GM18499 (cell line): Measurements from ENCODE around the gene MED27.

Experiments
- ATAC-seq: cut with Tn5 transposase; IDR thresholded peaks from one replicate; pipeline ENCODE4 v1.9.1; 2021; ENCODE audit warnings: moderate number of reproducible peaks; ENCODE audit not compliant: insufficient read depth, unreplicated experiment

The MED27 gene, protein sequence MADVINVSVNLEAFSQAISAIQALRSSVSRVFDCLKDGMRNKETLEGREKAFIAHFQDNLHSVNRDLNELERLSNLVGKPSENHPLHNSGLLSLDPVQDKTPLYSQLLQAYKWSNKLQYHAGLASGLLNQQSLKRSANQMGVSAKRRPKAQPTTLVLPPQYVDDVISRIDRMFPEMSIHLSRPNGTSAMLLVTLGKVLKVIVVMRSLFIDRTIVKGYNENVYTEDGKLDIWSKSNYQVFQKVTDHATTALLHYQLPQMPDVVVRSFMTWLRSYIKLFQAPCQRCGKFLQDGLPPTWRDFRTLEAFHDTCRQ

DNA sequence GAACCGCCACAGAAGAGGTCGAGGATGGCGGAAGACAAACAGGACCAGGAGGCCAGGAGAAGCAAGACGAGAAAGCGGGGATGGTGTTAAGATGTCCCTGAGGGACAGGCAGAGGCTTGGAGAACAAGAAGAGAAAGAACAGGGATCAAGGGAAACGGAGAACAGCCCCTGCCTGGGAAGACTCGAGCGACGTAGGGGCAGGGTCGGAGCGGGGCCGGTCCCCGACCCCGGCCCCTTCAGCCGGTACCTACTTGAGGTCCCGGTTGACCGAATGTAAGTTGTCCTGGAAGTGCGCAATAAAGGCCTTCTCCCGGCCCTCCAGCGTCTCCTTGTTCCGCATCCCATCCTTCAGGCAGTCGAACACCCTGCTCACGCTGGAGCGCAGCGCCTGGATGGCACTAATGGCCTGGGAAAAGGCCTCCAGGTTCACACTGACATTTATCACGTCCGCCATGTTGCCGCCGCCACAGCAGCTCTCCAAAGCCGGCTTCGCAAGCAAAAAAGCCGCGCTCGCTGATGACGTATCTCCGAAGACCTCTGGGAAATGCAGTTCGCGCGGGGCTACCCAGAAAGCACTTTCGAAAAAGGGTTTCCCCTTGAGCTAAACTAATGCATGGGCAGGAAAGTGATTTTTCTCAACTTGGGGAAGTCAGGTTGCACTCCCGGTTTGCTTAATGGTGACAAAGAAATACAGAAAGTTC lies at the start of gene MED27:
Gene MED27, minus strand, starts transcription at position 477 of the 701 bp plus-strand sequence. Its CDS starts 23 bp downstream, at position 454.
- peak; percentile 57 for ATAC-seq

DNA sequence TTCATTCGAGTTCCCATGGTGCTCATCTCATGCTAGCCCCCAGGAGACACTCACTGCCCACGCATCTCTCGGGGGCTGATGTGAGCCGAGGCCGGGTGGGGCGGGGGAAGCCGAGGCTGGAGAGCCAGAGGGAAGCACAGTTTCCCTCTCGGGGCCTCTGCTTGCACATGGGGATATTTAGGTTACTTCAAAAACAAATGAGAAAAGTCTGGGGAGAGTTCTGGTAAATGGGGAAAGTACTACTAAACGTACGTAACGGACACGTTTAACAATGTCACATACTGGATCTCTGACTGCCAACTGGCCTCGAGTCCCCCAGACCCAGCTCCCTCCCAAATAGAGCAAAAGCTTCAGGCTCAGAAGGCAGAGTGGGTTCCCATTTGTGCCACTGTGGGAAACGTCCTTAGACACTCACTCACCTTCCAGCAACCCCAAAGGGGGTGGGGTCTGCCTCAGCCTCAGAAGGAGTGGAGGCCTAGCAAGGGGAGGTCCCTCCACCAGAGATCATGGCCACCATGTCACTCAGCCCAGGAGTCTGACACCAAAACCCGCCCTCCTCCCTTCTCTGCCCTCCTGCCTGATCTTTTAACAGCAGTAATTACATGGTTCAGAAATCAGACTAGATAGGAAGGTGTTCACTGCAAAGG lies 48.3 kb upstream of the MED27 start:
- ATAC-seq = no peak

DNA sequence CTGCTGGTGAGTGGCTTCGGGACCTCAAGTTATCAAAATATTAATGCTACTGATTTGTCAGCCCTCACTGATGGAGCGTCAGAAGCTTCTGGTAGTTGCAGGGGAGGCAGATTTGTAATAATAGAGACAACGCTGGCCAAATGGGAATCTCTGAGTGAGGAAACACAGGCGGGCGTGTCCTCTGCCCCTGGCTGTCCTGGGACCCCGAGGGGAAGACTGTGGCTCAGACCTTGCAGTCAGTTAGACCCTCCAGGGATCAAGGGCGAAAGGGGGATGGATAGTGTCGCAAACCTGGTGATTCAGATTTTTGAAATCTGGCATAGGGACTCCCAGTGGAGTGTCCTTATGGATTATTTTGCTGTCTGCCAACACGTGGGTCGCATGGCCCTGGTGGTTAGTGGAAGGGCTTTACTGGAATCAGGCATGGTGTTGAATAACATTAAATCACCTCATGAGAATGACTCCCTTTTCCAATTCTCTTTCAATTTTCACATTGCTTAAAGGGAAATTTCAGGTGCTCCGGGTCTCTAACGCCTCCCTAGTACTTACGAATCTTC lies 47.1 kb upstream of the MED27 start:
- no peak for ATAC-seq

DNA sequence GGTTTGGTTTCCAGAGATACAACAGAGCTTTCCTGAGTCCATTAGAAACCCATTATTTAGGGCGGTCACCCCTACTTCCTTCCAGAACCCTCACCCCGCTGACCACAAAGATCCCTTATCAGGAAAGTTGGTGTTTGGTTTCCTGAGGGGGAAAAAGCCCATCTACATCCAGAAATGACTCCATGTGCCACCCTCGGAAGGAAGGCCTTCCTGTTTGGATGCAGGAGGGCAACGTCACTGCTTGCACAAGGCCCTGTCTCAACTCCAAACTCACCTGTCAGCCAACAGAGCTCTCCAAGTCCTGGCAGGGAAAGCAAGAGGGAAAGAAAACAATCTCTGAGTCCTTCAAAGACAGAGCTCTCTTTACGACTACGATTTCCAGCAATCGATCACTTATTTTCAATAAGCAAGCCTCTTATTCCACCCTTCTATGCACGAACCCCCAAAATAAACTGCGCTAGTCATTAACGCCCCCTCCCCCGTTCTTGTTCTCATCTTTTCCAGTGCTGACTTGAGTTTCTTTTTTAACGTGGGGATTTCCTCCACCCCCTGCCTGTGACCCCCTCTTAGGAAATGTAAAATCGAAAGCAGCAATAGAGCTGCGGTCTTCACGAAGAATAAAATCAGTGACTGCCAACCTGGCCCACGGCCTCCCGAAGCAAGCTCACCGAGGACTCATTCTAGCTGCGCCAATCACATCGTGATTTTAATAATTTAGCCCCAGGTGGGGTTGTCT lies 46.4 kb upstream of the MED27 start:
- ATAC-seq = no peak

DNA sequence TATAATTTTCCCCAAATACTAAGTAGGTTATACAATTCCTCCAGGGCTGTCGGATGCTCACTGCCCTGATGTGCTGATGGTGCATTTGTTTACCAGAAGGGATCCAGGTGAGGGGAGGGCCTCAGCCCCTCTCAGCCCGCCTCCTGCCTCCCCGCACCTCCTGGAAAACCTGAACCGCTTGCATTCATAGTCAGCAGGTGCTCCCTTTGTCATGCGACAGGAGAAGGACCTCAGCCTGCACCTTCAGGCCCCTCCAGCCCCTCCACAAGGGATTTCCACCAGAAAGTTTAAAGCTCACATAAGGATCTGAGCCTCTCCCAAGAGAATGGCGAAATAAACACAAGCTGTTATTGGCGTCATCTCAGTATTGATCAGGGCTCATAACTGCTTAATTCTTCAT lies 45.7 kb upstream of the MED27 start:
- no peak for ATAC-seq

DNA sequence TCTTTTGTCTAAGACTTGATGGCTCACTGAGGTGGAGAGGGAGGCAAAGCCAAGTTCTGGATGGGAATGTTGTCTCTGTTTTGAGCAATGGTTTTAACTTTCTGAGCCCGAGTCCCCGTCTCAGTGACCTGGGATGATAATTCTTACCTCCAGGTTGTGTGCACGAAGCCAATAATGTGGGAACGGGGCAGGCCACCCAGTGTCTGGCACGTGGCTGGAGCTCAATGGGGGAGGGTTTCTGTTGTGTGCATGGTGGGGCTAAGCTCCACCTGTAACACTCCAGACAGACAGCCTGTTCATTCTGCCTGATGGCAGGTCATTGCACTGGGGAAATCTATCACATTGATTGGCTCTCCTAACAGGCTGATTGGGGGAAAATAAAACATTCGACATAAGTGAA lies 45.1 kb upstream of the MED27 start:
- ATAC-seq = no peak

DNA sequence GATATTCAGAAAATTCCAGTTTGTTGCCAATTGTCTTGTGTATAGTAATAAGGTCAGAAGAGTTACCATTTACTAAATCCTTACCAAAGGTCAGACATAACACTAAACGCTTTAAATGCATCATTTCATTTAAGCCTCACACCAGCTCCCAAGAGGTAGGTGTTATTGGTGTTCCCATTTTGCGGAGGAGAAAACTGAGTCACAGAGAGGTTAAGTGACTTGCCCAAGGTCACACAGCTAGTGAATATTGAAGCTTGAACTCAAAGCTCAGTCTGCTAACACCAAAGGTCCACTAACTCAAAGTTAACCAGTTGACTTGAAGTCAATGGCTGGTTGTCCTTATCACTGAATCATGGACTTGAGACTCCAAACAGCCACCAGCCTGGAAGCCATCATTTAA lies 41.4 kb upstream of the MED27 start:
- ATAC-seq = no peak

DNA sequence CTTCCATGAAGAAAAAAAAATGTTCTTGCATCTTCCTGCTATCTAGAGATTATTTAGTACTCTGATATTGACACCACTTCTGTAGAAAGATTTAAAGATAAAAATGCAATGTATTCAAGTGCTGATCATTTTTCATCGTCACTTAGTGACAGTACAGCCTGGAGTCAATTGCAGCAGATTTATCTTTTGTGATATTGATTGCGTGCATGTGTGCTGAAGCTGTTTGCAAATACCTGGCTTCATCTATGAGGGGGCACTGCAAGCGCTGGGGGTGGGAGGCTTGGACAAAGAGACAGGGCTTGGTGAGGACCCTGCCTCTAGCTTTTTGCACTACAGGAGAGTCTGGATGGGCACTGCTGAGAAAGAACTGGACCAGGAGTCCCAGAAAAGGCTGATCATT lies 38.0 kb upstream of the MED27 start:
- ATAC-seq = no peak

DNA sequence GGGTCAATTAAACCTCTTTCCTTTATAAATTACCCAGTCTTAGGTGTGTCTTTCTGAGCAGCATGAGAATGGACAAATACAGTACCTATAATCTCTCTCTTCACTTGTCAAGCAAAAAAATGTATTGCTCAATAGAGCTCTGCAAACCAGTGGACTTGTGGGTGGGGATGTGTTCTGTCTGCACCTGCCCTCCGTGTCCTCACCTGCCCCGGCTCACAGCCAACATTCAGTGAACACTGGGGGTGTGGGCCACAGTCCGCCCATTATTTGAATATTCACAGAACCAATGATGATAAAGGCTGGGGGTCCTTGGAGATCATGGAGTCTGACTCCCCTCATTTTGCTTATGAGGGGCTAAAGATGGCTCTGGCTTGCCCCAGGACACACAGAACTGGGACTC lies 36.9 kb upstream of the MED27 start:
- ATAC-seq = no peak

DNA sequence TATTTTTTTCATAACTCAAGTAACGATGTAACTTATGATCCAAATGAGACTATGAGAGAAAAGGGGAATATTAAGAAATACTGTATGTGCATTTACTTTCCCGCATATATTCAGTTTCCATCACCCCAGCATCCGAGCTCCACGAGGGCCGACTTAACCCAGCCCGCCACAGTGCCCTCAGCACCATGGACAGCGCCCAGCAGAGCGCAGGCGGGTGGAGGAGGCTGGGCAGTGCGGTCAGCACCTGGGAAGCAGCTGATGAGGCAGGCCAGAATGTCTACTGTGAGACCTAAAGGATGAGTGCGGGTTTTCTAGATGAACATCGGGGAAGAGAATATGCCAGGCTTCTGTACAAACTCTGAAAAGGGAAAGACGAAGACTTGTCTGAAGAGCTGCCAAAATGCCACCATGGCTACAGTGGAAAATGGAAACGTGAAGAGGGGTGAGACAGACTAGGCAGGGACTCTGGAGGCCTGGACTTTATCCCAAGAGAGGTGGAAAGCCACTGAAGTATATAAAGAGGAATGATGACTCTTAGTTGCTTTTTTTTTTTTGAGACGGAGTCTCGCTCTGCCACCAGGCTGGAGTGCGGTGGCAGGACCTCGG lies 34.5 kb upstream of the MED27 start:
- no peak for ATAC-seq

DNA sequence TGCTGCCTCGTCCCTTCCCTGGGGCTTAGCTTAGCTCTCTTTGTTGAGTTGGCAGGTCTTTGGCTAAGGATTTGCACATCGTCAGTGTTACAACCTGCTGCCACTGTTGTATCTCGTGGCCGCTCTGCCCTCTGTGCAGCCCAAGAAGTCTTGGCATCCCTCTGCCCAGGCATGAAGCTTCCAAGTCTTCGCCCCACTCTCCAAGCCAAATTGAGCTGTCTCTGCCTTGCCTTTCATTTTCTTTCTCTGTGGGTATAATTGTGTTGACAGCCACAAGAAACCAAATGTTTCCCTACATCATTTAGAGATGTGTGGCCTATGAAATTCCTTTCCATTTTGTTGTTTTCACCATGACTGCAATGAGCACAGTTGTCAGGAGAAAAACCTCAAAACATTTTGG lies 29.6 kb upstream of the MED27 start:
- no peak for ATAC-seq

DNA sequence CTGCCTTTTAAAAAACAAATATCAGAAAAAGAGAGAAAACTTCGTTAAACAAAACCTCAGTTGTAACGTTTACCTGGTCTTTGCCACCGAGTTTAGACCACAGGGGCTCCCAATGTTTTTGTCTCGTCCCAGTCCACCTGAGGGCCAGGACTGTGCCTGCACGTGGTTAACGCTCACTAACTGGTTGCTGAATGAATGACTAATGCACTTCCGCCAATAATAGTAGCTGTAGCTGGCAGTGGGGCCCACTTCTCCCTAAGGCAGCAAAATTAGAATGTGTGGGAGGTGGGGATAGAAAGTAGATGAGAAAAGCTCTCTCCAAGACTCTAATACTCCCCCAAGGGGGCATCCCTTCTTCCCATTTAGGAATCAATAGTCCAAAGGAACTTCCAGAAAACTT lies 29.1 kb upstream of the MED27 start:
- no peak for ATAC-seq

DNA sequence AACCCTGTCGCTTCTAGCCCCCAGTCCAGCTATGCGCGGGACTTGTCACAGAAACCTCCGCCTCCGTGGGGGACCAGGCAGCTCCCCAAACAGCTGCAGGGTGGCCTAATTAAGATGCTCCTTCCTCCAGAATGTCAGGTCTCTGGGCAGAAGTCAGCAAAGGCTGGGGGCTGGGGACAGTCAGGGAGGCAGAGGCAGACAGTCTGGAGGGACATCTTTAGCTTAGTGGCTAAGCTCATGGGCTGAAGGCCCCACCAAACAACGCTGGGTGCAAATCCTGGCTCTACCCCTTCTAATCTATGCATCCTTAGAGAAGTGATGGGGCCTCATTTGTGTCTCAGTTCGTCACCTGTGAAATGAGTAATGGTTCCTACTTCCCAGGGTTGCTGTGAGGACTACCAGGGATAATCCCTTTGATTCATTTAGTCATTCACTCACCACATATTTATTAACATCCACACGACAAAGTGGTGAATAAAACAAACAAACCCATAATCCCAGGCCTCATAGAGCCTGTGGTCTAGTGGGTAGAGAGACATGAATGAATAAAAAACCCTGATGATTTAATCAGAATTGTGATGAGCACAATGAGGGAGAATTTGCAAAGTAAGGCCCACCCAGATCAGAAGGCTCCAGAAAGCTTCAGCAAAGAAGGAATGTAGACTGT lies 20.2 kb upstream of the MED27 start:
- no peak for ATAC-seq

DNA sequence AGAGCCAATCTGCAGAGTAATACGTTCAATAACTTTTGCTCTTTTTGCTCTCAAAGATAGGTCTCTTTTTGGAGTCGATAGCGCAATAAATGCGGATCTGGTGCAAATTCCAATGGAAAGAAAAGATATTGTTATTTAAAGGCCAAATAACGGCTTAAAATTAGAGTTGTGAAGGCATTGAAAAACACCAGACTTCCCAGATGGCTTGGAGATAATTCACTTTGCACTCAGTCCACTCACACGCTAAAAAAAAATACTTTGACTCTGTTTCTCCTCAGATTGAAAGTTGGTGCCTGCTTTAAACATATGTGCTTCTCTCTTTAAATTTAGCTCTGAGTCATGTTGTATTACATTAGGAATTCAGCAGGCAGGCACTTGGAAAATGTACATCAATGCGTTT lies 19.5 kb upstream of the MED27 start:
- no peak for ATAC-seq

DNA sequence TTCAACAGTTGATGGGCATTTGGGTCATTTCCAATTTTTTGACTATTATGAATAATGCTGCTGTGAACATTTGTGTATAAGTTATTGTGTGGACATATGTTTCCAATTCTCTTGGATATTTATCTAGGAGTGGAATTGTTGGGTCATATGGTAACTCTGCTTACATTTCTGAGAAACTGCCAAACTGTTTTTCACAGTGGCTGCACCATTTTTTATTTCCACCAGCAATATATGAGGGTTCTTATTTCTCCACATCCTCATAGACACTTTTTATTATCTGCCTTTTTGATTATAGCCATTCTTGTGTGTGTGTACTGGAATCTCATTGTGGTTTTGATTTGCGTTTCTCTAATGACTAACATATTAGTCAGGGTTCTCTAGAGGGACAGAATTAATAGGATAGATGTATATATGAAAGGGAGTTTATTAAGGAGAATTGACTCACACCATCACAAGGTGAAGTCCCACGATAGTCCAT lies 14.7 kb upstream of the MED27 start:
- ATAC-seq = no peak

DNA sequence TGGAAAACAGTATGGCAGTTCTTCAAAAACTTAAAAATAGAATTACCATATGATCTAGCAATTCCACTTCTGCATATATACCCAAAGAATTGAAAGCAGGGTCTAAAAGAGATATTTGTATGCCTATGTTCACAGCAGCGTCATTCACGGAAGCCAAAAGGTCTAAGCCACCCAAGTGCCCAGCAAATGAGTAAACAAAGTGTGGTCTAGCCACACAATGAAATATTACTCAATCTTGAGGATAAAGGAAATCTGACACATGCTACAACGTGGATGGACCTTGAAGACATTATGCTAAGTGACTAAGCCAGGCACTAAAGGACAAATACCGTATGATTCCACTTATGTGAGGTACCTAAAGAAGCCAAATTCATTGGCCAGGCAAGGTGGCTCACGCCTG lies 11.1 kb upstream of the MED27 start:
- ATAC-seq = no peak

DNA sequence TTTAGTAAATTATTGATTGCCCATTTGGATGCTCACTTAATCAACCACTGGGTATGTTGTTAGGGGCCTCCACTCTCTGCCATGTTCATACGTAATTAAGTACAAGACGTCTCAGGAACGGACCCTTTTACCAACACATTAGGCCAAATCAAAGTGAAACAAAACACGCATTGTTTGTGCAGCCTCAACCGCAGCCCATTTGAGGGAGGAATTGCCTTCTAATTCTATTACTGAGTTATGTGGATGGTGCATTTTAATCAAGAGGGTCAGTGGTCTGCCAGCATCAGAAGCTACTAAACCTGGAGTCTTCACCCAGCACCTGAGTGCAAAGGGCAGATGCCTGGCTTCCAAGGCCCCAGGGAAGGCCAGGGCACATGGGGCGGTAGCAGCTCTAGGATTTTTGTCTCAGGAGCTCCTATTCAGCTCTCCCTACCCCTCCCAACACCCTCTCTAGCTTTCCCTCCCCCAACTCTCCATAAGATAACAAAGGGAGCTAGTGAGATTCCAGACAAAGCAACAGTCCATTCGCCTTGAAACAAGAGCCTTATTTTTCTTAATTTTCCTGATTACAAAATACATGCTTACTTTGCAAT lies 7.9 kb upstream of the MED27 start:
- ATAC-seq = no peak

DNA sequence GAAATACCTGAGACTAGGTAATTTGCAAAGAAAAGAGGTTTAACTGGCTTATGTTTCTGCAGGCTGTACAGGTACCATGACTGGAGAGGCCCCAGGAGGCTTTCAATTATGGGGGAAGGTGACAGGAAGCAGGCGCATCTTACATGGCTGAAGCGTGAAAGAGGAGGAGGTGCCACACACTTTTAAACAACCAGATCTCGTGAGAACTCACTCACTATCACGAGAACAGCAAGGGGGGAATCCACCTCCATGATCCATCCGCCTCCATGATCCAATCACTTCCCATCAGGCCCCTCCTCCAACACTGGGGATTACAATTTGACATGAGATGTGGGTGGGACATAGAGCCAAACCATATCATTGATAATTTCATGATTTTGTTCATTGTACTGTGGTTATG lies 2.5 kb upstream of the MED27 start:
- ATAC-seq = no peak

DNA sequence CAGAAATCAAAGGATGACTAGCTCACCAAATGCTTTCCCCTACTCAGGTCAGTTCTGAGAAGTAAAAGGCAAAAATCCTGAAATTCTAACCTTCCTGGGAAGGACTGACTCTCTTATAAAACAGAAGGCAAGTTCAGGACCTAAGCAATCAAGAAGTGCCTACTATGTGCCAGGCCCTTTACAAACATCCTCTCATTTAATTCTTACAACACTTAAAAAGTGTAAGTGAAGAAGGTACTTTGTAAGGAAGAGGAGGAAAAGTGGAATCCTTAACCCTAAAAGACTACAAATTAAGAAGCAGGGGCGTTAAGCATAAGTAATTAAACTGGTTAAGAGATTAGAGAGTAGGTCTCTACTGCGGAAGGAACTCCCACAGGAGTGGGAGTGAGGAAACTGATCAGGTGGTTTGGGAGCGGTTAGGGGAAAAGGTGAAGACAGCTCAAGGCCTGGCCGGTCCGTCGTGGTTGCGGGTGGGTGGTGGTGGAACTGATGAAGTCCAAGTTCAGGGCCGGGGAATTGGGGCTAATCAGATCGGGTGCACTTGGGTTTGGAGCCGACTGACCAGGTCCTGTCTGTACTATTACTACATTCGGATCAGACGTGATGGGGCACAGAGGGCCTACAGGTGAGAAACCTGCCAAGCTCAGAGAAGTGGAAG lies 839 bp downstream of the MED27 start:
- no peak for ATAC-seq
